Epithelial cell of proximal tubule (primary cell): Measurements from ENCODE around the gene CELA2A. TPM values are rescaled to one million over a fixed set of nuclear protein-coding genes. Genes with fewer than 3 reads are reported as not detected.

Experiments
- DNase-seq: peaks from one replicate; pipeline ENCODE4 v3.0.0-alpha.2; 2011; ENCODE audit warnings: low read depth
- H3K4me3 ChIP-seq: 2 replicates; pipeline ENCODE4 v1.5.1; 2011; ENCODE audit warnings: low read depth, mild to moderate bottlenecking, low read length
- CTCF ChIP-seq: conservative IDR thresholded peaks from 2 replicates; pipeline ENCODE4 v1.5.1; 2012; ENCODE audit warnings: low read depth, mild to moderate bottlenecking, low read length
- total RNA-seq: library from RNA; depleted of rRNA; stranded (reverse); fragments of >200 nt; gene quantifications from 2 replicates; pipeline ENCODE4 v1.2.3, GENCODE V29; 2015

Gene CELA2A
- total RNA-seq, 1 donor from 2014 or later, result not detected

GRCh38 chr1:15439325-15439724, 17.2 kb upstream of the CELA2A start:
- H3K4me3 ChIP-seq, result no peak overlapping the region
- TF ChIP-seq CTCF, result no peak
- no peak for DNase-seq

DNA sequence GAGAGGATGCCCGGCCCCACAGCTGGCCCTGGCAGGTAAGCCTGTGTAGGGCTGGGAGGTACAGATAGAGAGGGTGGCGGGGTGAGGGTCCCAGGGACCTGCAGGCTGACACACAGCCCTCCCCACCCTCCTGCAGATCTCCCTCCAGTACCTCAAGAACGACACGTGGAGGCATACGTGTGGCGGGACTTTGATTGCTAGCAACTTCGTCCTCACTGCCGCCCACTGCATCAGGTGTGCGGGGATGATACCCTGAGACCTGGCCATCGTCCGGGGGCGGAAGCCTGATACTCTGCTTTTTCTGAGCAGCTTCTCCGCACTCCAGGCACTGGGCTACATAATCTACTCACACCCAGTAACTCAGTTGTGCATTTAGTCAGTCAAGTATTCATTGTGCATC, 16.2 kb upstream of the CELA2A start:
- no peak for TF ChIP-seq CTCF
- no peak overlapping the region for H3K4me3 ChIP-seq
- no peak for DNase-seq

- DNase-seq, result no peak
- H3K4me3 ChIP-seq, result no peak overlapping the region
- no peak for TF ChIP-seq CTCF
These were observed 15.3 kb upstream of the CELA2A start for GRCh38 chr1:15441247-15441646.

- DNase-seq, result no peak
- H3K4me3 ChIP-seq, result no peak overlapping the region
- TF ChIP-seq CTCF, result no peak
These were observed 14.4 kb upstream of the CELA2A start for GRCh38 chr1:15442119-15442518.

DNA sequence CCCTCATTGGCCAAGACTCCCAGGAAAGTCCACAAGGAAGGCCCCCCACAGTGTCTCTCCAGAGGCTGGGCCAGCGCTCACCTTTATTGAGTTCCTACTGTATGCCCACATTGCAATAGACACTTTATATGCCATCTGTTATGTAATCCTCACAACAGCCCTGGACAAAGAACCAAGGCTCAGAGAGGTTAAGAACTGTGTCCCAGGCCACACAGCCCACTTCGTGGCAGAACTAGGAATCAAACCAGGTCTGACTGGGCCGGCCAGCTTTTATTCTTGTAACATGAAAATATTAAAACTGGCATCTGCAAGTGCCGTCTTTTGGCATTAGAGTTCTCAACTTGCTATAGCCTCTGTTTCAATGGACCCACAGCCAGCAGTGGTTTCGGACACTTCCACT, 13.8 kb upstream of the CELA2A start:
- H3K4me3 ChIP-seq, result no peak overlapping the region
- no peak for DNase-seq
- no peak for TF ChIP-seq CTCF

- H3K4me3 ChIP-seq, result no peak overlapping the region
- no peak for DNase-seq
- no peak for TF ChIP-seq CTCF
These were observed 13.3 kb upstream of the CELA2A start for GRCh38 chr1:15443281-15443680.

DNA sequence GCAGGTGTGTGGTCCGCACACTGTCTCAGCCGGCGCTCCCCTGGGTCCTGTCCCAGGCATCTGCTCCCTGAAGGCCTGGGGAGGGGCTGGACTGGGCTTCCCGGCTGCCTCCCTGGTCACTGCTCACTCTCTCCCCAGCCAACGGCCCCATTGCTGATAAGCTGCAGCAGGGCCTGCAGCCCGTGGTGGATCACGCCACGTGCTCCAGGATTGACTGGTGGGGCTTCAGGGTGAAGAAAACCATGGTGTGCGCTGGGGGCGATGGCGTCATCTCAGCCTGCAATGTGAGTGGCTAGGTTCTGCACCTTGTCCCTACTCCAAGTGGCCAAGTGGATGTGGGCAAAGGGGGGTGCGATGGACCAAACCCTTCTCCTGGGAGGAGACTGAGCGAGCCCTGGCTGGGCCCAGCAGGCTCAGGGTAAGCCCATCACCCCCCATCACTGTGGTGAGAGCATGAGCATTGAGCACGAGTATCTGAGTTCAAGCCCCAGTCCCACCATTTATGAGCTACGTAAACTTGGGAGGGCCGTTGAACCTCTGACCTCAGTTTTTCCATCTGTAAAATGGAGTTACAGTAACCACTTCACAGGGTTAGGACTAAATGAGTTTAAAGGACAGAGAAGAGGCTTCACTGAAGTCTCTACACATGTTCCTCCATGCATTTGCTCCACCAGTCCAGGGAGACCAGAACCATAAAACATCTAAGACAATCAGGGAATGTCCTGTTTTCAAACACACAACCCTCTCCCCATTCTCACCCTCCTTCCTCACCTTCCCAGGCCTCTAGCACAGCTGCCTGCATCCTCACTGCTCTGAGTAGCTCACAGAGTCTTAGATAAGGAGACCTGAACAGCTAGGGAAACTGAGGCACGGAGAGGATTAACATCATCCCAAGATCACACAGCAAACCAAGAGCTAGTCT, 11.8 kb upstream of the CELA2A start:
- TF ChIP-seq CTCF, result no peak
- H3K4me3 ChIP-seq, result no peak overlapping the region
- no peak for DNase-seq
